ENCODE data around the gene PKMYT1. TPM values are rescaled to one million over a fixed set of nuclear protein-coding genes. Genes with fewer than 3 reads are reported as not detected.

Gene PKMYT1
- total and polyA plus RNA-seq, 2 experiments from 2014 or later: 7.7 to 21.0 TPM

- Histone ChIP-seq H3K27ac (no peak overlapping the region), H3K4me3 (no peak overlapping the region), H3K36me3 (replicated peaks; ENCODE audit: insufficient read depth, low read depth) (no peaks in the 10 kb centered on the region), H3K9me3 (ENCODE audit: low read depth) (no peaks in the 10 kb centered on the region), H3K27me3 (no peaks in the 10 kb centered on the region), H4K20me1 (ENCODE audit: insufficient read depth, poor library complexity, severe bottlenecking) (no peaks in the 10 kb centered on the region), H3K79me2 (no peaks in the 10 kb centered on the region), H3K4me1 (ENCODE audit: insufficient read depth) (no peaks in the 10 kb centered on the region), H3K4me2 (no peak overlapping the region), H3K9me2 (replicated peaks; ENCODE audit: insufficient read depth) (no peaks in the 10 kb centered on the region), H2AFZ (no peak overlapping the region)
- TF ChIP-seq EZH2 (IDR thresholded peaks at IDR 0.05; ENCODE audit: borderline replicate concordance) (no peak), CTCF (IDR thresholded peaks at IDR 0.05; ENCODE audit: poor library complexity) (no peak), EZH2phosphoT487 (IDR thresholded peaks at IDR 0.05; ENCODE audit: low read depth, severe bottlenecking, unreplicated experiment) (no peak)
- 90% methylated on average over 10 of the region's 10 CpGs for WGBS (ENCODE audit: low lambda C conversion rate, missing lambda C conversion rate)
- no peak for DNase-seq (ENCODE audit: low spot score)
Observed at GRCh38 chr16:2955438-2955778, 24.8 kb downstream of the PKMYT1 start.

DNA sequence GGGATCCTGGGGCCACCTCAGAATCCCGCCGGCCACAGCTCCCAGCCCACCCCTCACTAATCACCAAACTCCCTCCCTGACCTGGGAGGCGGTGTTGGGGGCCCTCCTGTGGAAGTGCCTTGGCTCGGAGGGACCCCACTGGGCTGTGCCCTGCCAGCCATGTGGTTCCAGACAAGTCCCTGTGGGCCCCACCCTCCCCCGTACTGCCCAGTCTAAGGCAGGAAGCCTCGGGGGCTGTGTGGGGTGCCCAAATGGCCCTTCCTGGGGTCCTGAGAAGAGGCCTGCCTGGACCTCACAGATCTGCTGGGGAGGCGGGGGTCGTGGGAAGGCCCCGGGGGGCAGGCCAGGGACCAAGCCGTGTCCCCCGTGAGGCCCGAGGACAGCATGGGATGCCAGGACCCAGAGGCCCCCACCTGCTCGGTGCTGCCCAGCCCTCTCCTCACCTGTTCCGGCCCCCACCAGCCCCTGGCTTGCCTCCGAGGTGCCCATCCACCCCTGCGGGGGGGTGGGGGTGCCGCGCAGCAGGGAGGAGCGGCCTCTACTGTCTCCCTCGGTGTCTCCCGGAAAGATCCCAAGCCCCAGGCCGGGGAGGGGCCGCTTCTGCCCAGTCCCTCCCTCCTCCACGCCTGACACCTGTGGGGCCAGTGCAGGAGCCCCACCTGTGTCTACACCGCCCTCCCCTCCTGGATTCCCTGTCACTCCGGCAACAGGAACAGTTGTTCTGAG lies 25.4 kb downstream of the PKMYT1 start:
- WGBS (ENCODE audit: low lambda C conversion rate, missing lambda C conversion rate): 78% methylated on average over 15 of the region's 26 CpGs
- no peaks in the 10 kb centered on the region for H3K27me3 ChIP-seq
- no peaks in the 10 kb centered on the region for H3K9me3 ChIP-seq (ENCODE audit: low read depth)
- no peak overlapping the region for H3K4me3 ChIP-seq
- H3K27ac ChIP-seq: no peak overlapping the region
- H3K79me2 ChIP-seq: no peaks in the 10 kb centered on the region
- H3K9me2 ChIP-seq (replicated peaks; ENCODE audit: insufficient read depth): no peaks in the 10 kb centered on the region
- H4K20me1 ChIP-seq (ENCODE audit: insufficient read depth, poor library complexity, severe bottlenecking): no peaks in the 10 kb centered on the region
- no peaks in the 10 kb centered on the region for H3K4me1 ChIP-seq (ENCODE audit: insufficient read depth)
- no peak overlapping the region for H3K4me2 ChIP-seq
- no peak for DNase-seq (ENCODE audit: low spot score)
- no peaks in the 10 kb centered on the region for H3K36me3 ChIP-seq (replicated peaks; ENCODE audit: insufficient read depth, low read depth)
- H2AFZ ChIP-seq: no peak overlapping the region
- TF ChIP-seq EZH2phosphoT487 (IDR thresholded peaks at IDR 0.05; ENCODE audit: low read depth, severe bottlenecking, unreplicated experiment) (no peak), EZH2 (IDR thresholded peaks at IDR 0.05; ENCODE audit: borderline replicate concordance) (no peak), CTCF (IDR thresholded peaks at IDR 0.05; ENCODE audit: poor library complexity) (no peak)

DNA sequence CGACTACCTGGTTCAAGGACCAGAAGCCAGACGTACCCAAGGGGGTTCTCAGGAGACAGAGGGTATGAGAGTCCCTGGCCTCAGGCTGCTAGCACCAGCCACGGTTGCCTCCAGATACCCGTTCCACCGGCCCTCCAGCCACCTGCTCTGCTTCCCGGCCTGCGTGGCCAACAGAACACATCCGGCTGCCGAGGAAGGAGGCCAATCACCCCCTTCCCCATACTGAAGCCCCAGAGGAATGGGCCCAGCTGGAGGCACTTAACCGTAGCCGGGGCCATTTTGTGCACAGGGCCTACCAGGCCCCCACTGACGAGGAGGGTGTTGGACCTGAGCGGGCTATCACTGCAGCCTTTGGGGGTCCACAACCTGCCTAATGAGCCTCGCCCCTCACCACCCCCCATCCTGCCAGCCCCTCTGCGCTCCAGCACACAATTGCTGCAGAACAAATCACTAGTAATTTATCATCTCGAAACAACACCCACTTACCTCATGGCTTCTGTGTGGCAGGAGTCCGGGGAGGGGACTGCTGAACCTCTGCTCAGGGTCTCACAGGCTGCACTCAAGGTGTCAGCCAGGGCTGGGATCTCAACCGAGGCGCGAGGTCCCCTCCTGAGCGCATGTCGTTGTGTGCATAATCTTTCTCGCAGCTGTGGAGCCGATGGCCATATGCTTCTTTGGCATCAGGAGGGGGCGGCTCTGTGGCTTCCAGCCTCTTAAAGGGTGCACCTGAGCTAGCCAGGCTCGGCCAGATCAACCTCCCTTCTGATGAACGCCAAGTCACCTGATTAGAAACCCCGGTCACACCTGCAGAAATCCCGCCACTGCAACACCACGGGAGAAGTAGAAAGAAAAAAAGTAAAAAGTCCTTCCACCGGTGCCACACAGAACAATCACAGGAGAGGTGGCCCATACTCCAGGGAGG lies 26.3 kb downstream of the PKMYT1 start:
- no peak overlapping the region for H3K27ac ChIP-seq
- no peak overlapping the region for H3K4me2 ChIP-seq
- H3K9me3 ChIP-seq (ENCODE audit: low read depth): no peaks in the 10 kb centered on the region
- DNase-seq (ENCODE audit: low spot score): no peak
- no peak overlapping the region for H2AFZ ChIP-seq
- H3K9me2 ChIP-seq (replicated peaks; ENCODE audit: insufficient read depth): no peaks in the 10 kb centered on the region
- no peak overlapping the region for H3K4me3 ChIP-seq
- WGBS (ENCODE audit: low lambda C conversion rate, missing lambda C conversion rate): 76% methylated on average over 31 of the region's 31 CpGs
- H3K27me3 ChIP-seq: no peaks in the 10 kb centered on the region
- H4K20me1 ChIP-seq (ENCODE audit: insufficient read depth, poor library complexity, severe bottlenecking): no peaks in the 10 kb centered on the region
- no peaks in the 10 kb centered on the region for H3K4me1 ChIP-seq (ENCODE audit: insufficient read depth)
- no peaks in the 10 kb centered on the region for H3K79me2 ChIP-seq
- H3K36me3 ChIP-seq (replicated peaks; ENCODE audit: insufficient read depth, low read depth): no peaks in the 10 kb centered on the region
- no peak for TF ChIP-seq EZH2 (IDR thresholded peaks at IDR 0.05; ENCODE audit: borderline replicate concordance)
- no peak for TF ChIP-seq EZH2phosphoT487 (IDR thresholded peaks at IDR 0.05; ENCODE audit: low read depth, severe bottlenecking, unreplicated experiment)
- no peak for TF ChIP-seq CTCF (IDR thresholded peaks at IDR 0.05; ENCODE audit: poor library complexity)

All from hepatocyte (in vitro differentiated cells).